Spleen (tissue), 7 donors: ENCODE measurements around the gene CYB5A.

Experiments
- CTCF ChIP-seq, 11 experiments: fragments of 200-600 bp in 7 of 11; fragments of 450-650 bp in 4 of 11; sonication (generic) in 4 of 11; IDR thresholded peaks in 8 of 11; conservative IDR thresholded peaks in 3 of 11; 1 replicate in 7 of 11; 2 replicates in 4 of 11; pipeline versions ENCODE4 v1.4.0 to v1.8.0; 2016 to 2021; ENCODE audit warnings: antibody characterized with exemption in 11 of 11, inconsistent platforms in 4 of 11, mild to moderate bottlenecking in 1 of 11
- POLR2A ChIP-seq, 3 donors: fragments of 450-650 bp; IDR thresholded peaks; one replicate each; pipeline ENCODE4 v1.5.1; 2017; ENCODE audit warnings: antibody characterized with exemption in 3 of 3, mild to moderate bottlenecking in 1 of 3
- POLR2AphosphoS5 ChIP-seq, 3 donors: sonication (generic); formaldehyde crosslinking; IDR thresholded peaks; one replicate each; pipeline ENCODE4 v1.5.1; 2017; ENCODE audit warnings: antibody characterized with exemption in 3 of 3
- donor health status: DM: no; HTN: no; CAD: no; lungs with moderate emphysema.
- donor health status: DM: no; HTN: no; CAD: no.
- donor health status: DM: no; HTN: no; CAD: no.

GRCh38 chr18:74331404-74331803 is 39.6 kb upstream of the CYB5A start:
- peak in 4 of 11 experiments; percentile 9 to 25 (median 16) for TF ChIP-seq CTCF (IDR thresholded peaks at IDR 0.05 in 8 of 11, conservative IDR thresholded peaks at IDR 0.05 in 3 of 11)
- TF ChIP-seq POLR2AphosphoS5 (IDR thresholded peaks at IDR 0.05), result no peak
- TF ChIP-seq POLR2A (IDR thresholded peaks at IDR 0.05), result no peak
